GM12874 (cell line): ENCODE measurements around the gene MUSTN1.

Source experiments
- TF ChIP-seq, protein P1 (sequence below): IDR thresholded peaks from 2 replicates; pipeline ENCODE4 v1.5.1; 2011; ENCODE audit warnings: low read depth, mild to moderate bottlenecking, control low read depth, low read length, moderate library complexity; ENCODE audit not compliant: insufficient read depth

The MUSTN1 gene

DNA sequence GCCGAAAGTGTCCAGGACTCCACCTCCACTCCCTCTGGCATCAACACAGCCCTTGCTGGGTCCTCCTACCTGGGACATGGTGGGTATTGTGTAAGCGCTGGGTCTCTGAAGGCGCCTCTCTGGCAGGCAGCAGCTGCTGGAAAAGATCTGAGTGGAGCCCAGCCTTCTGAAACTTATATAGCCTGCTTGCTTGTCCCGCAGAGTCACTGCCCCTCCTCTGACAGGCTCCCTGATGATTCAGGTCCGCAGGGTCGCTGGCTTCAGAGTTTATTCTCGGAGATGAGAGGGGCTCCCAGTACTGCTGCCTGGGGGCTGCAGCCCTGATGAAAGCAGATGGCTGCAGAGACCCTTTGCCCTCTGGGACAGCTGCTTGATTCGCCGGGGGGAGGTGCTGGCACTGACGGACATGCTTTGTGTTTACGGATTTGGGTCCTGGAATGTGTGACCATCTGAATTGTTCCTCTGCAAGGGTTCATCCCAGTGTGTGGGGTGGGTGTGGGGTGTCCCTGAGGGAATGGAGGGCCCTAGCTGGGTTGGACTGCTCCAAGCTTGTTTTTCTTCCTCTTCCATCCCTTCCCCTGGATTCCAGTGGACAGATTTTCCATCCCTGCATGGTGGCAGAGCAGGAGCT is at the start of gene MUSTN1:
Gene MUSTN1, minus strand, starts transcription at position 149 of the 631 bp plus-strand sequence. Its CDS starts 71 bp downstream, at position 78.
- TF ChIP-seq, protein P1, sequence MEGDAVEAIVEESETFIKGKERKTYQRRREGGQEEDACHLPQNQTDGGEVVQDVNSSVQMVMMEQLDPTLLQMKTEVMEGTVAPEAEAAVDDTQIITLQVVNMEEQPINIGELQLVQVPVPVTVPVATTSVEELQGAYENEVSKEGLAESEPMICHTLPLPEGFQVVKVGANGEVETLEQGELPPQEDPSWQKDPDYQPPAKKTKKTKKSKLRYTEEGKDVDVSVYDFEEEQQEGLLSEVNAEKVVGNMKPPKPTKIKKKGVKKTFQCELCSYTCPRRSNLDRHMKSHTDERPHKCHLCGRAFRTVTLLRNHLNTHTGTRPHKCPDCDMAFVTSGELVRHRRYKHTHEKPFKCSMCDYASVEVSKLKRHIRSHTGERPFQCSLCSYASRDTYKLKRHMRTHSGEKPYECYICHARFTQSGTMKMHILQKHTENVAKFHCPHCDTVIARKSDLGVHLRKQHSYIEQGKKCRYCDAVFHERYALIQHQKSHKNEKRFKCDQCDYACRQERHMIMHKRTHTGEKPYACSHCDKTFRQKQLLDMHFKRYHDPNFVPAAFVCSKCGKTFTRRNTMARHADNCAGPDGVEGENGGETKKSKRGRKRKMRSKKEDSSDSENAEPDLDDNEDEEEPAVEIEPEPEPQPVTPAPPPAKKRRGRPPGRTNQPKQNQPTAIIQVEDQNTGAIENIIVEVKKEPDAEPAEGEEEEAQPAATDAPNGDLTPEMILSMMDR = no peak

DNA sequence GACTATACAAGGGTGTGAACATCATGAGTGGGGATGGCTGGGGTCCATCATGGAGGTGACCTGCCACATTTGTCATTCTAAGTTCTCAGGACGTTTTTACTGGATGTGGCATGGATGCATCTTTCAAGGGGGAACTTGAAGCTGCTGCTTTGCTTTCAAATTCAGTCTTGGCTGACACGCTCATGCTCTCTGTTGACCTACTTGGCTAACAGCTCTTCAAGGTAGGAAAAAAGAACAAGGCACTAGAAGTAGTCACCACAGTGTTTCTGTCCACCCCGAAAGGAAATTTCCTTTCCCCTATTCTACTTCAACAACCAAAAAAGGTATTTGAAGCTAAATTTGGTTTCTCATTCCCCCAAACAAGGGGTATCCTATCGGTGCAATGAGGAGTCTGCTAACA is 47.6 kb upstream of the MUSTN1 start:
- TF ChIP-seq, protein P1 = no peak

DNA sequence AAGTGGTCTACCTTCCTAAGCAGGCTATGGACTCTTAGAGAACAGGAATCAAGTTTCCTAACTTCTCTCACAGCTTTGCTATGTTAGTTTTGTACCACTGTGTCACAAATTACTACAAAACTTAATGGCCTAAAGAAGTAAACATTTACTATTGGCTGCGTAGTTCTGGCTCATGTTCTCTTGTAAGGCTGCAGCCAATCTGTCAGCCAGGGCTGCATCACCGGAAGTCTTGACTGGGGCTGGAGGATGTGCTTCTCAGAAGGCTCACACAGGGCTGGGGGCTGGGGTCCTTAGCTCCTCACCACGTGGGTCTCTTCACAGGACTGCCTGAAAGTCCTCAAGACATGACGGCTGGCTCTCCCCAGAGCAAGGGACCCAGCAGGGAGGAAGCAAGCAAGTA is 47.1 kb upstream of the MUSTN1 start:
- TF ChIP-seq, protein P1 = no peak

DNA sequence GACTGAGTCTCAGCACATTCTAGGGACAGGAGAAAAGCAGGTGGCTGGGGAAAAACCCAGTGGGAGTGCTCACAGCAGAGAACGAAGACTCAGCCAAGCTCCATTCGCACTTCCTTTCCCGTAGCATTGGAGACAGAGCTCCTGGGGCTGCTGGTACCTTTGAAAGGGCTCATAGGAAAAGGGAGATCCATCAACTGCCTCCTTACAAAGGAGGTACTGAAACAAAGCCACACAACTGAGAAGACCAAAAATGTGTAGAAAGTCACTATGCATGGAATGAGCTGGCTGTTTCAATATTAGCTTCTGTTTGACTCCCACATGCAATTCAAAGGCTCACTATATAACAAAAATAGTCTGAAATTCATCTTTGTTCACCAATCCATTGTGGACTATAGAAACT is 45.7 kb upstream of the MUSTN1 start:
- TF ChIP-seq, protein P1 = no peak

DNA sequence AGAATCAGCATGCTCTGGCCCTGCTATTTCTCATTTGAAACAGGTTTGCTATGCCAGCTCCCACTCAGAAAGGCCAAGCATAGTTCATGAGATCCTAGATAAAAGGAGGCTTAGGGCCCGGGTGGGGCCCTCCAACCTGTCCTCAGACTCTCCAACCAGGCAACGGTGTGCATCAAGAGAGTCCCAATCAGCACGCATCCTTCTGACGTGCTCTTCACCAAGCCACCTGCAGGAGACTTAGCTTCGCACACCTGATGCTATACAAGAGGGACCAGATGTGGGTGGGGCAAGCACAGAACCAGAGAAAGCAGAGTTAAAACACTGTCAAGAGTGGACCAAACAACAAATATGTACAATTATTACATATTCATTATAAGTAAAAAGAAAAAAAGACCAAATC is 45.2 kb upstream of the MUSTN1 start:
- TF ChIP-seq, protein P1 = no peak

DNA sequence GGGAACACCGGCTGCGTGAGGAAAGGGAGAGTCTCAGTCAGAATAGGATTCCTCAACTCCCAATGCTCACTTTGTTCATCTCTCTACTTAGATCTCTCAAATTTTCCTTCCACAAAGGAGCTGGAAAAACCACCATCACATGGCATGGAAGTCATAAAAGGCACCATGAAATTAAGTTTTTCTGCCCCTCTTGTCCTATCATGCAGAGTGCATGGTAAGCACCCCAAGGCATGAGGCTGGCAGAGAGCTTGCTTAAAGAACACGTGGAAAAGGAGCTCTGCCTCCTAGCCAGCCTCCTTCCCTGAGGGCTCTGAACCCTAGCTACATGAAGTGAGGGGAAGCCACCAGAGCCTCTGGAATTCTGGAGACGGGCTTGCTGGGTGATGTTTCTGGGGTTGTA is 44.8 kb upstream of the MUSTN1 start:
- TF ChIP-seq, protein P1 = no peak

DNA sequence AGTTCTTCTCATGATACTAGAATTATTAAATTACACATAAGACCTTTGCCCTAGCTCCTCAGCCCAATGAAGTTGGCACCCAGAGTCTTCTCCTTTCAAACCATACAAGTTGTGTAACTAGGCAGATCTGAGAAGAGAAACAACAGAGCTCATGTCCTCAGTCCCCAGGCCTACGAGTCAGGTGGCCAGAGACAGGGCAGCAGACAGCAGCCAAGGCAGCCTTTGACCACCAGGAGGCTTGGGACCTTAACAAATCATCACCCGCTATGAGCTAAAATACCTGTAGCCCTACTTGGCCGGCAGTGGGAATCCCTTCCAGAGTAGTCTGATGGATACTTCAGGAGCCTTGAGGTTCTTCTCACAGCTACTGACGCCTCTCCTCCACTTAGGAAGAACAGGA is 44.3 kb upstream of the MUSTN1 start:
- TF ChIP-seq, protein P1 = no peak

DNA sequence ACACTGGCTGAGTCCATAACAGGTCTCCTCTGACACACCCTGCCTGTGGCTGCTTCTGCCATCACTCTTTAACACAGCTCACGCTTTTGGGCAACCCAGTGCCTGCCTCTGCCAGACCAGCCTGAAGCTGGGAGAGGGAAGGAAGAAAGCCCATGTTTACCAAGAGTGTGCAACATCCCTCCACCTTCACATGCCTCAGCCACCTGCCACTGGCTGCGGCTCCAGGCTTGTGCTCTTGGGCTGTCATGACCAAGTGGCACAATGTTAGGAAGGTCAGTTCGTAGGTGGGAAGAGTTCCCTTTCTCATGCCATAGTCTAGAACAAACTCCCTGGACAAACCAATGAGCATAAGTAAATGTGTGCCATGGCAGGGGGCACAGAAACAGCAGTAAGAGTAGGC is 42.3 kb upstream of the MUSTN1 start:
- TF ChIP-seq, protein P1 = no peak
